ENCODE measurements around the gene PRXL2C.
"Not testable (repeated sequence)": the region's sequence is repeated elsewhere in the genome, so short reads cannot be mapped to it uniquely, and the experiment has no call there.

PRXL2C gene, protein sequence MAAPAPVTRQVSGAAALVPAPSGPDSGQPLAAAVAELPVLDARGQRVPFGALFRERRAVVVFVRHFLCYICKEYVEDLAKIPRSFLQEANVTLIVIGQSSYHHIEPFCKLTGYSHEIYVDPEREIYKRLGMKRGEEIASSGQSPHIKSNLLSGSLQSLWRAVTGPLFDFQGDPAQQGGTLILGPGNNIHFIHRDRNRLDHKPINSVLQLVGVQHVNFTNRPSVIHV

DNA sequence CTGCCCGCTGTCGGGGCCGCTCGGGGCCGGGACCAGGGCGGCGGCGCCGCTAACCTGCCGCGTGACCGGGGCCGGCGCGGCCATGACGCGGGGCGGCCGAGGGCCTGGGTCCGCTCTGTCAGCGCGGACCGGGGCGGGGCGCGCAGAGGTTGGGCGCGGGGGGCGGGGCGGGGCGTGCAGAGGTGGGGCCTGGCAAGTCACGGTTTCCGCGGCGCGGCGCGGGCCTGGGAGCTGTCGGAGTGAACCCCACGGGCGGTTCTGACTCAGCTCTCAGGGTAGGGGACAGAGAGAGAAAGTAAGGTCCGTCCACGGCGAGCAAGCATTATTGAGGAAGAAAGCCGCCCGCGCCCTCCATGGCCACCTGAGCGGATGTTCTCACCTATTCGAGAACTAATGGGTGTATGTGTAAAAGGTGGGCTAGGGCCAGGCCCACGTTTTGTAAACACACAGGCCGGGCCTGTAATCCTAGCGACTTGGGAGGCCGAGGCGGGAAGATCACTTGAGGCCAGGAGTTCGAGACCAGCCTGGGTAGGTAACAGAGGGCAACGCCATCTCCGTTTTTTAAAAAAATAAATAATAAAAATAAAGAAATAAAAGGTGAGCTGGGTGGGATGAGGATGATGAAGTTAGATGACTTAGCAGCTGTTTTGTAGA is at the start of gene PRXL2C:
TSS of gene PRXL2C (minus strand) at position 120 of the 654 bp plus-strand sequence. CDS start at position 84, 36 bp downstream.
- peak in 1 of 2 experiments; percentile 70 for DNase-seq

DNA sequence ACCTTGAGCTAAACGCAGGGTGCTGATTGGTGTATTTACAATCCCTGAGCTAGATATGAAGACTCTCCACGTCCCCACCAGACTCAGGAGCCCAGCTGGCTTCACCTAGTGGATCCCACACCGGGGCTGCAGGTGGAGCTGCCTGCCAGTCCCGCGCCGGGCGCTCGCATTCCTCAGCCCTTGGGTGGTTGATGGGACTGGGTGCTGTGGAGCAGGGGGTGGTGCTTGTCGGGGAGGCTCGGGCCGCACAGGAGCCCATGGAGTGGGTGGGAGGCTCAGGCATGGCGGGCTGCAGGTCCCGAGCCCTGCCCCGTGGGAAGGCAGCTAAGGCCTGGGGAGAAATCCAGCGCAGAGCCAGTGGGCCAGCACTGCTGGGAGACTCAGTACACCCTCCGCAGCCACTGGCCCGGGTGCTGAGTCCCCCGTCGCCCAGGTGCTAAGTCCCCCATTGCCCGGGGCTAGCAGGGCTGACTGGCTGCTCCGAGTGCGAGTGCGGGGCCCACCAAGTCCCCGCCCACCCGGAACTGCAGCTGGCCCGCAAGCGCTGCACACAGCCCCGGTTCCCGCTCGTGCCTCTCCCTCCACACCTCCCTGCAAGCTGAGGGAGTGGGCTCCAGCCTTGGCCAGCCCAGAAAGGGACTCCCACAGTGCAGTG is 45.7 kb upstream of the PRXL2C start:
- DNase-seq: not testable (repeated sequence)

DNA sequence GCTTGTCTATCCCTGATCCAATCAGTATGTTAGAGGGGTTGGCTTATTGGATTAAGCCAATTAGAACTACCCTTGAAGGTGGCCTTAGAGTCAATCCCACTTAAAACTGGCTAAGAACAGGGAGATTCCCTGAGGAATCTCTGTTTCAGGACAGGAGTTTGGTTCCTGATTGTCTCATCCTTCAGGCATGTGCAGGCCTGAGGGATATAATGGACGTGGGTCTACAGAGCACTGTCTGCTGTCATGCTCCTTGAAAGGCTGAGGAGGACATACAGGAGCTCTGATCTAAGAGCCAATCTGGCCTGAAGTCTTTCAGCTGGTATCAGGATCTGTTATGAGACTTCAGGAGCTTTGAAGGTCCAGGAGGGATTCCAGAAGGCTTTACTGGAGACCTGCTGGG is 36.2 kb upstream of the PRXL2C start:
- DNase-seq: no peak

DNA sequence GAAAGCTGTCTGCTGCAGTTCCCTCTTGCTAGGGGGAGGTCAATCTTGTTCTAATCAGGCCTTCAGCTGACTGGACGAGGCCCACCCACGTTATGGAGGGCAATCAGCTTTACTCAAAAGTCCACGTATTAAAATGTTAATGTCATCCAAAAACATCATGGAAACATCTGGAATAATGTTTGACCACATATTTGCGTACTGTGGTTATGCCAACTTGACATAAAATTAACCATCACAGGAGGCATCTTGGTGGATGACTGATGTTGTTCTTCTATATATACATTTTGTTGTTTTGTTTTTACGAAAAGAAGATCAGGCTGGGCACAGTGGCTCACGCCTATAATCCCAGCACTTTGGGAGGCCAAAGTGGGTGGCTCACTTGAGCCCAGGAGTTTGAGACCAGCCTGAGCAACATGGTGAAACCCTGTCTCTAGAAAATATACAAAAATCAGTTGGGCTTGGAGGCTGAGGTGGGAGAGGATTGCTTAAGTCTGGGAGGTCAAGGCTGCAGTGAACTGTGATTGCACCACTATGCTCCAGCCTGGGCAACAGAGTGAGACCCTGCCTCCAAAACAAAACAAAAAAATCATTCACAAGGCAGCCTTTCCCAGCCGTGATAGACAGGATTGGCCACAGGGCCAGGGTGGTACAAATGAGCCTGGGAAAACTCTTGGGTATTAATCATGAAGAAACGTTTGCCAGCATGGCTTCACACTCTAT is 33.8 kb upstream of the PRXL2C start:
- DNase-seq: no peak

DNA sequence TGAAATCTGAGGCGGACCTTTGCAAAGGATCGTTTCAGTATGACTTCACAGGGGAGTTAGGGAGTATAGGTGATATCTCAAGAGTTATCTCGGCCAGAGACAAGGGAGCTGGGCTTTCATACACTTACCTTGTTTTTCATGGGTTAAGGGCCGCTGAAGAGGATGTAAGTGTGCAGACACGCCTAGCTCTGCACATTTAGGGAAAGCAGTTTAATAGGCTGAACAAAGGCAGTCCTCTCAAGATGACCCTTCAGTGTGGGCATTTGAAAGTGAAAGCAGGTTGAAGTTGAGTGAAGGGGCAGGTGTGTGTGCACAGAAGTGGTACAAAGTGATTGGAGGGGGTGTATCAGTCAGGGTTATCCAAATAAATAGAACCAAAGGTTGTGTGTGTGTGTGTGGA is 33.1 kb upstream of the PRXL2C start:
- no peak for DNase-seq

DNA sequence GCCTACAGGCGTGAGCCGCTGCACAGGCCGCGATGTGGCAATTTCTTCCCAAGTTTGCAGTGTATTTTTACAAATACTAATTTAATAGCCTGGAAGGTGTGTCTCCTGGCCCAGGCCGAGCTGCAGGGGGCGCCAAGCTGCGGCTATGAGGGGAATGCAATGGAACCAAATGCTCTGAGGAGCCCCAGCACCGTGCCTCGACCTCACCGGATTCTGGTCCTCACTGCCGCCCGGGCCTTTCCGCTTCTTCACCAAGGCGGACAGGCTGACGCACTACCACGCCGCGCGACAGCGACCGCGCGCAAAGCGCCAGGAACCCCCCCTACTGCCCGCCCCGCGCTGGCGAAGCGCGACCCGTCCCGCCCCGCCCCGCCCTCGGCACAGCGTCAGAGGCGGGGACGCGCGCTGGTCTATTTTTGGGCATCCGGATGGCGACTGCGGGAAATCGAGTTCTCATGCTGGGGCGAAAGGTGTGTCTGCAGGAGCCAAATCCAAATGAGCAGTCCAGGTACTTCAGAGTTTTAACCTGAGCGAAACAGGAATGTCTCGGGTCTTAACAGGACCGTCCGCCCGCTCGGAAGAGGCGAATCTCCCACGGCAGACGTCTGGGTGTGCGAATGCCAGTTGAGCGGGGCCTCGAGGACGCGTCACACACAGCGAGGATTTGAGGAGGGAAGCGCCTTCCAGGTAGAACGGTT is 31.7 kb upstream of the PRXL2C start:
- DNase-seq: peak; percentile 60 to 89

DNA sequence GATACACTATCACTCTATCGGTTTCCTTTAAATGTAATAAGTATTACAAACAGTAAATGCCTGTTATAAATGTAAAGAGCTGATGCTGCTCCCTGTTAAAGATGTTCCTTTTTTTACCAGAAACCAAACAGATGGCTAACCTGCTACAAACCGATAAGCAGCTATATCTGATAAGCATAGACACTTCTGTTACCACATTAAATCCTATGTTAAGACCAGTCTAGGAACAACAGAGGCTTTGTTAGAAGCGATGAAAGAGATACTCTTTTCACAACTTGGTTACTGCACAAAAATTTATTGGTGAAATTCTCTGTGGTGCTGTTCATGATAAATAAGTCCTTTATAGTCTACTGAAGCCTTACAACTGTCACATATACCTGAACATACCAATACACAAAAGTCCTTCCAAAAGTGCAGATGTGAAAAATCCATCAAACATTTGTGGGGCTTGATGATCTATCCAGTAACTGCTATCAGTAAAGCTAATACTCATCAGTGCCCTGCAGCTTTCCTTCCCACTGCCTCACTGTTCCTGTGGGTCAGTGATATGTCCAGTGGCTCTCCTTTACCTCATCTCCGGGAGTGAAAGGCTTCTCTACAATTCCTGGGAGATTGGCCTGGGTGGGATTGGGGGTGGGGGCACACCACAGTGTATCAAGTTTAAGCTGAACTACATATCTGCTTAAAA is 25.8 kb upstream of the PRXL2C start:
- DNase-seq: no peak

DNA sequence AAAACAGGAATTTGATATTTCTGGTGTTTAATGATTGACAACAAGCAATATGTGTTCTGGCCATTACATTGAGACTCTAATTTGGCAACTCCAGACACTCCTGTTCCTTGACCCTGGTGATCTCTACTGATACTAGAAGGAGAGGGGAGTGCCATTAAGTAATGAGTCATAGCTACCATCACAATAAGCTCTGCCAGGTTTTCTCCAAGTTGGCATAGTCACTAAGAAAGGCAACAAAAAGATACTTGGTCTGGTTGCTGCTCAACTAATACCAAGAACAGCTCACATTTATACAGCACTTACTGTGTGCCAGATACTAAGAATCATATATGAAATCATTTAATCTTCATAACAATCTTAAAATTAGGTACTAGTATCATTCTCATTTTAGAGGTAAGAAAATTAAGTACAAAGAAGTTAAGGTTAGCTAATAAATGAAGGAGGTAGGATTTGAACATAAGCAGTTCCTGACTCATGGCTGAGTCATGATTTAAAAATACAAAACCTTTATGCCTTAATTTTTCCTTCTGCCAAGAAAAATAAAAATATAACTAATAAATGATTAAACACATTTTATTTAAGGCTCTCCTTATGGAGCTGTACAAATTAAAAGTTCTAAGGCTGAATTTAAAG is 19.9 kb upstream of the PRXL2C start:
- DNase-seq: peak in 1 of 2 experiments; percentile 62

DNA sequence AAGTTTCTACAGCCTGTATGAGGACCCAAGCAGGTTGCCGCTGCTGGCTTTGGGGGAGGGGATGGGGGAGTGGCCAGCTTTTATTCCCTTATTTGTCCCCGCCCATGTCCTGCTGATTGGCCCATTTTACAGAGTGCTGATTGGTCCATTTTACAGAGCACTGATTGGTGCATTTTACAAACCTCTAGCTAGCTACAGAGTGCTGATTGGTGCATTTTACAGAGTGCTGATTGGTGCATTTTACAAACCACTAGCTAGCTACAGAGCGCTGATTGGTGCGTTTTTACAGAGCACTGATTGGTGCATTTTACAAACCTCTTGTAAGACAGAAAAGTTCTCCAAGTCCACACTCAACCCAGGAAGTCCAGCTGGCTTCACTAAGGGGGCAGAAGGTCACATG is 18.7 kb upstream of the PRXL2C start:
- not testable (repeated sequence) for DNase-seq

DNA sequence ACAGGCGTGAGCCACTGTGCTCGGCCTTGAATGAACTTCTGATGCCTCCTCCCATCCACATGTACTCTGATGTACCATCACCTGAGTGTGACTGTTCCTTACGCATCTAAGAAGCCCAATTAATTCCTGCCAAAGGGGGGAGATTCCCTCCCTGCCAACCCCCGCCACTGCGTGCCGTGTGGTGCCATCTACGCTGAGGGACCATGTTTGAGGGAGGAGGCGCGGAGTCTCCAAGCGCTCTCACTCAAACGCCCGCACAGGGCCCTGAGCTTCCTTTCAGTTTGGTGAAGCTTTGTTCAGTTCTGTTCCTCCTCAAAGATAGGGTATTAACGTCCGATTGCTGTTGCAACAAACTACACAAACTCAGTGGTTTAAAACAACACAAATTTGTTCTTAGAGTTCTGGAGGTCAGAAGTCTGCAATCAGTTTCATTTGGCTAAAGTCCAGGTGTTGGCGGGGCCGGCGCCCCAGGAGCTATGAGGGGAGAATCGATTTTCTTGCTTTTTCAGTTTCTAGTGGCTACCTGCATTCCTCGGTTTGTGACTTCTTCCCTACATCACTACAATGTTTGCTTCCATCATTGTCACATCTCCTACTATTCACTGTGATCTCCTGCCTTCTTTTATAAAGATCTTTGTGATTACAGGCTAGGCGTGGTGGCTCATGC is 13.9 kb upstream of the PRXL2C start:
- DNase-seq: no peak

DNA sequence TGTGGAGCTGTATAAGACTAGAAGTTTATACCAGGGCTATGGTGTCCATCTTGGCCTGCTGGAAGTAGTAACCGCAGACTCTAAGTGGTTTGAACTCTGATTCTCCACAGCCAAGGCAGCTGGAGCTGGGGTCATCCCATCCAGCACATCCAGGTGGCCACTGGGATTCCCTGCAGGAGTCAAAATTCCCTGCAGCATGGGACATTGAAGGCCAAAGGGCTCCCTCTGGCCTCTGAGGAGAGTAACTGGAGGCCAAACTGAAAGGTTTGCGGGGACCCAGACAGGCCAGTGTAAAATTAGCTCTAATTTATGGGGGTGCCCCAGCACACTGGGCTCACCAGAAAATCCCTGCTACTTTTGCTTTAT is 12.2 kb upstream of the PRXL2C start:
- DNase-seq: no peak

DNA sequence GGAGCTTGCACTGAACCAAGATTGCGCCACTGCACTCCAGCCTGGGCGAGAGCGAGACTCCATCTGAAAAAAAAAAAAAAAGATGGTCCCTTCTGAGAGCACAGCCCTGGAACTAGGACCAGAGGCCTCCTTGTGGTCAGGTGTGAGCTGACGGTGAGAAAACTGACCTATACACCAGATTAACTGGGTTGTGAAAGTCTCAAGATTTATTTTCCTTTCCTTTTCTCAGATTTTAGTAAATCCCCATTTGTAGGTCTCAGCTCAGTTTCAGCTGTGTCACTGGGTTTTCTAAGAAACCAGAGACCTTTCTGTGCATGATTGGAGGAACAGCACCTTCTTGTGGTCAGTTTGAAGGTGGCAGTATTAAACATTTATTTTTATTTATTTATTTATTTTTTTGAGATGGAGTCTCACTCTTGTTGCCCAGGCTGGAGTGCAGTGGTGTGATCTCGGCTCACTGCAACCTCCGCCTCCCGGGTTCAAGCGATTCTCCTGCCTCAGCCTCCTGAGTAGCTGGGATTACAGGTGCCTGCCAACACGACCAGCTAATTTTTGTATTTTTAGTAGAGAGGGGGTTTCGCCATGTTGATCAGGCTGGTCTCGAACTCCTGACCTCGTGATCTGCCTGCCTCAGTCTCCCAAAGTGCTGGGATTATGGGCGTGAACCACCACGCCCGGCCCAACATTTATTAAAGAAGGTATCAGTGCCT is 11.7 kb upstream of the PRXL2C start:
- DNase-seq: peak in 1 of 2 experiments; percentile 60

DNA sequence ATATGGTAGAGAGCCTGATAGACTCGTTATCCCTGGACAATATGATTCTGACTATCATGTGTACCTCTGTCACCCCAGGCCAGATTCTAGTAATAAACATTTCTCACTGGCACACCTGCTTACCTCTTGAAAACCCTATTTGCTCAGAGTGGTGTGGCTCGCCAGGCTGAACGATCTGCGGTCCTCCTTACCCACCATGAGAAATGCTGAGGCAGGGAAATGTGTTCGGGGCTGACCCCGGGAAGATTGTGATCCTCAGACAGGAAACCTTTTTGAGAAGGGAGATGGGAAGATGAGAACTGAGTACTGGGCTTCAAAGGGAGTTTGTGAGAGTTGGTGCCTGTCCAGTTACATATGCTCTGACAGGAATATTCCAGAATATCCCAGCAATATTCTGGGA is 10.7 kb upstream of the PRXL2C start:
- DNase-seq: no peak

DNA sequence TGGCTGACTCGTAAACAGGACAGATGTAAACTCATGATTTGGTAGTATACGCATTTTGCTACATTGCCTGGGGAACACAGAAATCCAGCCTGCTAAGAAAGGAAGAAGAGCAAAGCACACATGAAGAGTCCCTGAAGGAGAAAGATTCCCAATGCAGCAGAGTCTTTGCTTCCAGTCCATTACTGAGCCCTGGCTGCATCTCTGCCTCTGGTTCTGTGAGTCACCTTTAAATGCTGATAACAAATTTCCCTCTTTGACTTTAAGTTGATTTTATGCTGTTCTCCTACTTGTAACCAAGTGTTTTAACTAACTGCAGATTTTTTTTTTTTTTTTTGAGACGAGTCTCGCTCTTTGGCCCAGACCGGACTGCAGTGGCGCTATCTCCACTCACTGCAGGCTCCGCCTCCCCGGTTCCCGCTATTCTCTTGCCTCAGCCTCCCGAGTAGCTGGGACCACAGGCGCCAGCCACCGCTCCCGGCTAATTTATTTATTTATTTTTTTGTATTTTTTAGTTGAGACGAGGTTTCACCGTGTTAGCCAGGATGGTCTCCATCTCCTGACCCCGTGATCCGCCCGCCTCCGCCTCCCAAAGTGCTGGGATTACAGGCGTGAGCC is 8.5 kb upstream of the PRXL2C start:
- DNase-seq: no peak

DNA sequence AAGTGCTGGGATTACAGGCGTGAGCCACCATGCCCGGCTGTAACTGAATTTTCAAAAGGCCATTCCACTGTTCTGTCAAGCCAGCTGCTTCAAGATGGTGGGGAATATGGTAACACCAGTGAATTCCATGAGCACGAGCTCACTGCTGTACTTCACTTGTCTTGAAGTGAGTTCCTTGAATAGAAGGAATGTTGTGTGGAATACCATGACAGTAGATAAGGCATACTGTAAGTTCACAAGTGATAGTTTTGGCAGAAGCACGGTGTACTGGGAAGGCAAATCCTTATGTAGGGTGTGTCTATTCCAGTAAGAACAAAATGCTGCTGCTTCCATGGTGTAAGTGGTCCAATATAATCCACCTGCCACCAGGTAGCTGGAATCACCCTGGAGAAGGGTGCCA is 6.6 kb upstream of the PRXL2C start:
- DNase-seq: no peak

DNA sequence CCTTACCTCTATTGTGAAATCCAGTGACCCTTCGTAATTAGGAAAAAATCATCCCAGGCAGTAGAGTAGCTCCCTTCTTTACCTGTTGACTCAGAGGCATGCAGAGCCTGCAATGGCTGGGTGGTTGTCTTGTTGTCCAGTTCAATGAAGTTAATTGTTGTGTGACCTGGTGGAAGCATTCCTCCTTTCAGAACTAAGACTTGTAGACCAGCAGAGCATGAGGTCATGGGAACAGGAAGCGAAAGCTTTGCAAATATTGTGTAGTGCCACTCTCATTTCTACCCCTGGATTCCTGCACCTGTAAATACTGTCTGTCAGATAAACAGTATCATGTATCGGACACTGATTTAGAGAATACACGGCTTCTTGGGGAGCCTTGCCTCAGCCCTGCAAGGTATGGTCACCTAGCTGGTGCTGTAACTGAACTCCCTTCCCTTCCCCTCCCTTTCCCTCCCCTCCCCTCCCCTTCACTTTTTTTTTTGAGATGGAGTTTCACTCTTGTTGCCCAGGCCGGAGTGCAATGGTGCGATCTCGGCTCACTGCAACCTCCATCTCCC is 5.7 kb upstream of the PRXL2C start:
- no peak for DNase-seq

DNA sequence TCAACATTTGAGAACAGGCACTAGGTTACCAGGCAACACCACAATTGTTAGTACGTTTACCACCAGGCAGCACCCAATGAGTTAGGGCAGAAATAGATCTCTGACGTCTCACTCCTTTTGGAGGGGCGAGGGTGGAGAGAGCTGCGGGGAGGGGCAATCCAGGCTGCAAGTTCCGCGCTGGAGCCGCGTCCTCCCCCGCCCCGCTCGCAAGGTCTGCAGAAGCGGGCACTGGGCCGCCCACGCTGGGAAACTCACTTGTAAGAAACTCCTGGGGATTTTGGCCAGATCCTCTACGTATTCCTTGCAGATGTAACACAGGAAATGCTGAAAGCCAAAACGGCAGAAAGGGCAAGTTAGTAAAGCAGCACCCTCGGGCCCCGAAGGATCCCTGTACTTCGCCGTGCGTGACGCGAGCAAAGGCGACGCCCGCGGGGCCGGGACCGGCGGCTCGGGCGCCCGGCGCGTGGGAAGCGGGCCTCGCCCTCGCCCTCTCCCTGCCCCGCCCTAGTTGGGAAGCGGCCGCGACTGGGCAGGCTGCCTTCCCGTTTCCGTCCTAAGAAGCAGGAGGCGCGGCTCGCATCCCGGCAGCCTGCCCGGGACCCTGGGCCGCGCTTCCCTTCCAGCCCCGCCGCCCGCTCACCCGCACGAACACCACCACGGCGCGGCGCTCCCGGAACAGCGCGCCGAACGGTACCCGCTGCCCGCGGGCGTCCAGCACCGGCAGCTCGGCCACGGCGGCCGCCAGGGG is 493 bp downstream of the PRXL2C start:
- DNase-seq: peak; percentile 76 to 89

DNA sequence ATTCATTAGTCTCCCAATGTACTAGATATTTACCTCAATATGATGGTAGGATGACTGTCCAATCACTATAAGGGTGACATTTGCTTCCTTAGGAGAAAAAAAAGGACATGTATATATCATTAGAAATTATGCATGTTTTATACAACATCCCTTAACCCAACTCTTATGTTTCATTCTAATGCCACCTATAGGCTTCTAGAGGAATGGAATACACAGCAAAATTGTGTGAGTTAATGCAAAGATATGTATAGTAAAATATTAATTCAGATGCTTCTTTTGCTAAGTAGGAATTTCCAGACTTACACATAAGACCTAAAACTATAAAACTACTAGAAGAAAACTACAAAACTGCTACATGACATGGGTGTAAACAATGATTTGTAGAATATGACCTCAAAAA is 3.5 kb downstream of the PRXL2C start:
- peak; percentile 27 to 69 for DNase-seq

Data from SW 1271 (cell line).